GM12878 (cell line): ENCODE results near the gene TRA2B. TPM values are rescaled to one million over a fixed set of nuclear protein-coding genes. Genes with fewer than 3 reads are reported as not detected.

Experiments used
- ATAC-seq: fragments of 200-7000 bp; cut with Tn5 transposase; 3 replicates; pipeline ENCODE4 v1.9.1; 2020; ENCODE audit warnings: mild to moderate bottlenecking, moderate library complexity
- BruUV-seq: library from RNA; stranded (reverse); fragments of 400-500 nt; replicated peaks from 2 replicates; lab custom pipeline; 2021; lab: Mats Ljungman, UMichigan
- CTCF ChIA-PET: fragments of 300-600 bp; sonication (Branson Sonifier 250); formaldehyde crosslinking; extraction: SDS; loops from one replicate; lab custom pipeline; 2021; ENCODE audit warnings: inconsistent platforms; lab: Yijun Ruan, JAX
- POLR2A ChIA-PET: fragments of 350-600 bp; formaldehyde crosslinking; extraction: SDS; loops from one replicate; lab custom pipeline; 2021; ENCODE audit warnings: inconsistent platforms; lab: Charles Lee
- RAD21 ChIA-PET: fragments of 300-600 bp; sonication (Branson Sonifier 250); formaldehyde crosslinking; loops from one replicate; lab custom pipeline; 2023; ENCODE audit warnings: antibody characterized with exemption; ENCODE audit not compliant: unreplicated experiment; lab: Charles Lee
- SMC1A ChIA-PET: fragments of 300-600 bp; sonication (Branson Sonifier 250); formaldehyde crosslinking; loops from one replicate; lab custom pipeline; 2023; ENCODE audit not compliant: unreplicated experiment, uncharacterized antibody; lab: Charles Lee
- DNase-seq: peaks from one replicate; pipeline ENCODE4 v3.0.0-alpha.2; 2011; ENCODE audit warnings: low read depth, low spot score
- FAIRE-seq: peaks from 3 replicates; lab custom pipeline; 2011; peaks lifted over from hg19 to GRCh38; lab: Jason Lieb, UNC
- H2AFZ ChIP-seq: 2 replicates; pipeline ENCODE4 v1.6.0; 2011; ENCODE audit warnings: low read depth, low read length, control low read depth; ENCODE audit not compliant: control insufficient read depth
- H3K27ac ChIP-seq: 2 replicates; pipeline ENCODE4 v1.5.1; 2011; ENCODE audit warnings: control low read depth; ENCODE audit not compliant: control insufficient read depth, insufficient read depth
- H3K27me3 ChIP-seq, 2 experiments: replicated peaks in 1 of 2; 2 replicates each; pipeline versions ENCODE4 v1.6.0 to v1.6.1; 2011; ENCODE audit warnings: low read length in 1 of 2; ENCODE audit not compliant: control insufficient read depth in 2 of 2, insufficient read depth in 2 of 2
- H3K36me3 ChIP-seq, 2 experiments: 2 replicates each; pipeline ENCODE4 v1.5.1; 2011; ENCODE audit warnings: low read length in 1 of 2; ENCODE audit not compliant: control insufficient read depth in 2 of 2, insufficient read depth in 2 of 2
- H3K4me1 ChIP-seq: 2 replicates; pipeline ENCODE4 v1.6.1; 2011; ENCODE audit warnings: mild to moderate bottlenecking, low read length, moderate library complexity, mixed read lengths; ENCODE audit not compliant: control insufficient read depth, insufficient read depth
- H3K4me2 ChIP-seq: 2 replicates; pipeline ENCODE4 v1.6.0; 2011; ENCODE audit warnings: control low read depth; ENCODE audit not compliant: control insufficient read depth, insufficient read depth
- H3K4me3 ChIP-seq: fragments of 200-600 bp; sonication (generic); 2 replicates; pipeline ENCODE4 v1.5.1; 2016
- H3K79me2 ChIP-seq: 2 replicates; pipeline ENCODE4 v1.6.0; 2011; ENCODE audit warnings: low read length; ENCODE audit not compliant: control insufficient read depth, insufficient read depth
- H3K9ac ChIP-seq: 2 replicates; pipeline ENCODE4 v1.8.0; 2011; ENCODE audit warnings: low read length, control low read depth, mixed read lengths; ENCODE audit not compliant: control insufficient read depth, insufficient read depth
- H3K9me3 ChIP-seq: replicated peaks from 3 replicates; pipeline ENCODE4 v1.5.1; 2011; ENCODE audit warnings: mild to moderate bottlenecking, low read length; ENCODE audit not compliant: control insufficient read depth, insufficient read depth
- H4K20me1 ChIP-seq: 2 replicates; pipeline ENCODE4 v1.6.0; 2011; ENCODE audit not compliant: control insufficient read depth, insufficient read depth
- BACH1 ChIP-seq: fragments of 450-650 bp; IDR thresholded peaks from 2 replicates; pipeline ENCODE4 v1.6.1; 2017; ENCODE audit warnings: mild to moderate bottlenecking, borderline replicate concordance
- HDAC6 ChIP-seq: fragments of 200-600 bp; sonication (generic); IDR thresholded peaks from one replicate; pipeline ENCODE4 v1.8.0; 2017; ENCODE audit warnings: antibody characterized with exemption; ENCODE audit not compliant: unreplicated experiment
- RELB ChIP-seq: fragments of 450-650 bp; IDR thresholded peaks from 2 replicates; pipeline ENCODE4 v1.6.1; 2017; ENCODE audit warnings: low read depth, mild to moderate bottlenecking, moderate library complexity
- SPI1 ChIP-seq: IDR thresholded peaks from 2 replicates; pipeline ENCODE4 v1.6.1; 2011; ENCODE audit warnings: low read depth, mild to moderate bottlenecking, low read length, moderate library complexity, borderline replicate concordance; ENCODE audit not compliant: insufficient read depth
- ZNF217 ChIP-seq: fragments of 450-650 bp; IDR thresholded peaks from 2 replicates; pipeline ENCODE4 v1.6.1; 2017; ENCODE audit warnings: antibody characterized with exemption, mild to moderate bottlenecking
- WGBS: methylation state at CpG from one replicate; pipeline ENCODE4 v1.1.6; 2016; ENCODE audit warnings: low lambda C conversion rate; ENCODE audit not compliant: insufficient replicate concordance, insufficient coverage; ENCODE audit errors: missing lambda C conversion rate; 5-methylcytosine and 5-hydroxymethylcytosine counted together
- in situ Hi-C: fragments of 300-500 bp; cut with MboI; formaldehyde crosslinking; loops from 9 replicates; pipeline ENCODE4 v1.14.3; 2018; ENCODE audit warnings: mixed read lengths
- intact Hi-C: fragments of 100-400 bp; cut with micrococcal nuclease; formaldehyde crosslinking; loops from one replicate; pipeline ENCODE4 v1.14.2; 2022; ENCODE audit not compliant: unreplicated experiment
- polyA plus RNA-seq, 11 experiments: library from polyadenylated mRNA; depleted of rRNA in 4 of 11; unstranded in 6 of 11; stranded (reverse) in 5 of 11; fragments of >200 nt; fragmentation: Nextera tagmentation in 4 of 11; fragmentation: Illumina TruSeq in 1 of 11; extraction: Ambion mirVana in 4 of 11; extraction: Trizol in 1 of 11; gene quantifications; 1 replicate in 1 of 11; 2 replicates in 10 of 11; pipeline versions ENCODE4 v1.2.1 to v1.2.3, GENCODE V29; 2011 to 2016; ENCODE audit warnings: inconsistent platforms in 2 of 11, missing spikeins in 2 of 11, low read depth in 1 of 11
- total RNA-seq, 4 experiments: library from RNA; depleted of rRNA in 3 of 4; stranded (reverse); fragments of >200 nt in 3 of 4; fragmentation: Illumina TruSeq in 1 of 4; extraction: Trizol in 1 of 4; gene quantifications; 2 replicates each; pipeline versions ENCODE4 v1.2.1 to v1.2.3, GENCODE V29; 2013 to 2021
- TF ChIP-seq, protein P1 (sequence below): fragments of 450-650 bp; formaldehyde crosslinking; IDR thresholded peaks from 2 replicates; pipeline ENCODE4 v1.4.0; 2020; ENCODE audit warnings: mild to moderate bottlenecking, moderate library complexity

The TRA2B gene
- total and polyA plus RNA-seq, 10 of the 15 experiments (the other 5 are each of a cell fraction or from before 2014, with no cell fraction given), result 130 to 317 (median 278) TPM

DNA sequence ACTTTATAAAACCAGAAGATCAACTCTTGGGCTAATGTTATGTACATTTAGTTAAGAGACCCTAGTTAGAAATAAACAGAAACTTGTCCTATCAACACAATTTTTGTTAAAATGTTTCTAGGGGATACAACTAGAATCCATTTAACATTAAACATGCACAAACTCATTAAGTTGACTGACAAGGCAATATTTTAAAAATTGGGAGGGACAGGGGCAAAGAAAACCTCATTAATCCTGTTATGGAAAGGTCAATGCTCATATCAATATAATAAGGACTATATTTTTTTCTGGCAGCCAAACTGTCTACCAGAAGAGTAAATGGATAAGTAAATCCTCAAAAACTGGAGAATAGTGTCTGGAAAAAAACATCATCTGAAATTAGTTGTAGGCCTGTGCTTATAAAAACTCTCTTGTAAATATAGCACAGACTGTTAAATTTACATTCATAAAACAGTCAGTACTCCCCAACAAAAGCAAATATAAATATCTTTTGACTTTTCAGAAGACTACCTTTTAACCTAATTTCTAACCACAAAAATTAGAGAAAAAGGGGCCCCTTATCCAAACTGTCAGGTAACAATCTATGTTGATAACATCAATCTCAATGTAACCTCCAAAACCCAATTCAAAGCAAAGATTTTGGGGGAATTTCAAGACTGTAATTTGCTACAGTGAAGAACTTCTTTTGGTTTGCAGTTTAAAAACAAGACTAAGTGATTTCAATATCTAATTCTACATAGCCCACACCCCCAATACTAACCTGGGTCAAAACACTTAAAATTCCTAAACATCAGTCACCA is 4.2 kb downstream of the TRA2B start (continued):
- no peak for TF ChIP-seq HDAC6

- TF ChIP-seq BACH1 (no peak), ZNF217 (no peak), RELB (0 out of 2 replicates have a peak, but pooled peaks have one; percentile 15), SPI1 (peak; percentile 43; the same call in 1 of the 2 replicates)
- TF ChIP-seq, protein P1, sequence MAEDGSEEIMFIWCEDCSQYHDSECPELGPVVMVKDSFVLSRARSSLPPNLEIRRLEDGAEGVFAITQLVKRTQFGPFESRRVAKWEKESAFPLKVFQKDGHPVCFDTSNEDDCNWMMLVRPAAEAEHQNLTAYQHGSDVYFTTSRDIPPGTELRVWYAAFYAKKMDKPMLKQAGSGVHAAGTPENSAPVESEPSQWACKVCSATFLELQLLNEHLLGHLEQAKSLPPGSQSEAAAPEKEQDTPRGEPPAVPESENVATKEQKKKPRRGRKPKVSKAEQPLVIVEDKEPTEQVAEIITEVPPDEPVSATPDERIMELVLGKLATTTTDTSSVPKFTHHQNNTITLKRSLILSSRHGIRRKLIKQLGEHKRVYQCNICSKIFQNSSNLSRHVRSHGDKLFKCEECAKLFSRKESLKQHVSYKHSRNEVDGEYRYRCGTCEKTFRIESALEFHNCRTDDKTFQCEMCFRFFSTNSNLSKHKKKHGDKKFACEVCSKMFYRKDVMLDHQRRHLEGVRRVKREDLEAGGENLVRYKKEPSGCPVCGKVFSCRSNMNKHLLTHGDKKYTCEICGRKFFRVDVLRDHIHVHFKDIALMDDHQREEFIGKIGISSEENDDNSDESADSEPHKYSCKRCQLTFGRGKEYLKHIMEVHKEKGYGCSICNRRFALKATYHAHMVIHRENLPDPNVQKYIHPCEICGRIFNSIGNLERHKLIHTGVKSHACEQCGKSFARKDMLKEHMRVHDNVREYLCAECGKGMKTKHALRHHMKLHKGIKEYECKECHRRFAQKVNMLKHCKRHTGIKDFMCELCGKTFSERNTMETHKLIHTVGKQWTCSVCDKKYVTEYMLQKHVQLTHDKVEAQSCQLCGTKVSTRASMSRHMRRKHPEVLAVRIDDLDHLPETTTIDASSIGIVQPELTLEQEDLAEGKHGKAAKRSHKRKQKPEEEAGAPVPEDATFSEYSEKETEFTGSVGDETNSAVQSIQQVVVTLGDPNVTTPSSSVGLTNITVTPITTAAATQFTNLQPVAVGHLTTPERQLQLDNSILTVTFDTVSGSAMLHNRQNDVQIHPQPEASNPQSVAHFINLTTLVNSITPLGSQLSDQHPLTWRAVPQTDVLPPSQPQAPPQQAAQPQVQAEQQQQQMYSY (CRISPR knock-in tag), result no peak
- no peak for DNase-seq
- FAIRE-seq, result no peak
- BruUV-seq, result no TSS peak
- no peak overlapping the region for H2AFZ ChIP-seq
- H3K4me2 ChIP-seq, result peak overlapping the region; percentile 46
- POLR2A ChIA-PET, result interaction anchor here (0.6 to 2.0 kb wide), 7 partner anchors 11 to 602 kb away, joined by 3 to 7 read pairs (median 3); partner anchors contain the start of gene SENP2
- H3K79me2 ChIP-seq, result peaks cover 100% of the 10 kb centered on the region
- RAD21 ChIA-PET, result interaction anchor here (0.6 to 2.3 kb wide), 3 partner anchors 12 to 857 kb away, joined by 3 to 9 read pairs (median 5); no protein-coding TSS in a partner anchor
- WGBS, result under 1% methylated on average over 8 of the region's 8 CpGs
- peaks cover 23% of the 10 kb centered on the region for H3K4me1 ChIP-seq
- CTCF ChIA-PET, result interaction anchor here (0.9 to 4.5 kb wide), 5 partner anchors 10 to 683 kb away, joined by 3 to 42 read pairs (median 4); no protein-coding TSS in a partner anchor
- no peaks in the 10 kb centered on the region for H3K9me3 ChIP-seq
- H3K9ac ChIP-seq, result peak overlapping the region; percentile 44
- H4K20me1 ChIP-seq, result peaks cover 17% of the 10 kb centered on the region
- intact Hi-C loops (loop anchor here (10.0 kb wide), 1 partner anchor 1093 kb away; no protein-coding TSS in a partner anchor), in situ Hi-C loops (loop anchor here (25.0 kb wide), 1 partner anchor 855 kb away; the partner anchor contains the start of gene EIF4A2)
- SMC1A ChIA-PET, result interaction anchor here (0.7 to 2.7 kb wide), 7 partner anchors 11 to 76 kb away, joined by 3 to 20 read pairs (median 3); no protein-coding TSS in a partner anchor
- peak; percentile 2; the same call in 1 of the 3 replicates for ATAC-seq
- H3K27me3 ChIP-seq, result no peaks in the 10 kb centered on the region
- H3K27ac ChIP-seq, result peak overlapping the region; percentile 4; the same call in 1 of the 2 replicates
- H3K36me3 ChIP-seq, result peaks cover 3 to 16% of the 10 kb centered on the region in 2 experiments; a peak in 3 of 4 replicates
- peak overlapping the region; percentile 68 for H3K4me3 ChIP-seq
Observed at GRCh38 chr3:185931777-185932612, 5.8 kb downstream of the TRA2B start.
